Stimulated activated CD8-positive, alpha-beta memory T cell treated with anti-CD3 and anti-CD28 coated beads, Interleukin-12 subunit alpha, Interleukin-12 subunit beta, amount 100 ng/mL, for 24 hours (primary cell): ENCODE data around the gene GAB4.
"Not testable (repeated sequence)": the region's sequence is repeated elsewhere in the genome, so short reads cannot be mapped to it uniquely, and the experiment has no call there.

Experiments used
- DNase-seq: peaks from one replicate; pipeline ENCODE4 v3.0.0-alpha.2; 2020; ENCODE audit errors: extremely low read depth

The GAB4 gene

DNA sequence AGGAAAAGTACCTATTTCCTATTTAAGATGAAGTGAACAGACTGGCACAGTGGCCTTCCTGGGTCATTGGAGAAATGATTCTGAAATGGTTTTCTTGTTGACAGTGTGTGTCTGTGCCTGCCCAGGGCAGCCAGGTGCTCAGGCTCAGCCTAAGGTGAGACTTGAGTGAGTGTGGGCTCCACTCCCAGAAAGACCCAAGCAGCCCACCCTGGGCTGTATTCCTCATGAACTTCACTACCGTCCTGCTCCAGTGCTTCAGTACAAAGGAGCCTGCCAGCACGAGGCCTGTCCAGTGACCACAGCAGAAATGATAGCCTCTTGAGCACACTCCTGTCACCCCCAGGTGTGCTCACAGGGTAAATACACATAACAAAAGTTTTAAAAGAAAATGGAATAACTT, 49.5 kb downstream of the GAB4 start:
- no peak for DNase-seq

- no peak for DNase-seq
Observed at GRCh38 chr22:16957781-16958180, 50.2 kb downstream of the GAB4 start.

DNA sequence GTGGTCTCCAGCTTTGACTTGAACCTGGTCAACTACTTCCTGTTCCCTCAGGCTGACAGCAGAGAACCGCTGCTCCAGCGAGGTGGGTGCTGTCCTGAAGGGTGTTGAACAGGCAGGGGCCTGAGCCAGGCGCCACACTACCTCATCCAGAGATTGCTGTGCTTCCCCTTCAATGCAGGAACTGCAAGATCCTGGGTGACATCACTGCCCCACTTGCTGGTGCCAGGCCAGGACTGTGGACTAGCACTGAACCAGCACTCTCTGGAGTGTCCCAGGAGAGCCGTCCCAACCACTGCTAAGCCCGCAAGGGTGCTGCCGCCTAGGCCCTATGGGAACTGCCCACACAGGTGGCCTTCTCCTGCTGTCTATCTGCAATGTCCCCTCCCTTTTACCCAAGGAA, 51.7 kb downstream of the GAB4 start:
- DNase-seq, result no peak

DNA sequence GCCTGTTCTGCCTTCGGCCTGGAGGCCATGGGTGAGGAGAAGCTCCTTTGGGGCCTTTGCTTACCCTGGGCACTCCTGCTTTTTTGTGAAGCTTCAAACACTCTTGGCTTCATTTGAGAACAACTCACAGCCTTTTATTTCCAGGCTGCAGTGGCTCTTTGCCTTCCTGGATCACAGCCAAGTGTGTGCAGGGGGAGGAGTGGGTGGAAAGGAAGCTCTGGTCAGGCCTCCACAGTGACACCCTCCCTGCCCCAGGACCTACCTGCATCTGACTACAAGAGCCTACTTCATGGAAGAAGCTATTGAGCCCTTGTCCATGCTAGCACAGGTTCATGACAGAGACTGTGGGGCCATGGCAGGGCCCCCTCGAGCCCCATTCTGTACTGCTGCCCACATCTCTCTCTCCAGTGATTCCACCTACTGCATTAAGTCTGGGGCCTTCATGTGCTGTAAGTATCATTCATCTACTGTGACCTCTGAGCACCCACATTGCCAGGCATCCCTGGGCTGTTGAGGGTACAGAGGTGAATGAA, 52.3 kb downstream of the GAB4 start:
- DNase-seq, result no peak

DNA sequence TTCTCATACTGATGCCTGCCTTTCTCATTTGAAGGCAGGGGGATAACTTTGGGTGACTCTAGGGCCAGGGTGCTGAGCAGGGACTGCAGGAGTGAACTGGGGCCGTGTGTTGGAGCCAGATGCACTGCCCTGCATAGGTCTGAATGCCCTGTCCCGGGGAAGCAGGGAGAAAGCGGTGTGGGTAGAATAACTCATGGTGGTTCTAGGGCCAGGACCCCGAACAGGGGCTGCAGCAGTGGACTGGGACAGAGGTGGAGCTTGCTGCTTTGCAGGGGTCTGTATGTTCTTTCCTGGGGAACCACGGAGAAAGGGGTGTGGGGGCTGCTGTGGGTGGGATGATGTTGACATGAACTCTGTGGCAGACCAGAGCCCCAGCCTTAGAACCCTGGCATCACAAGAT, 52.9 kb downstream of the GAB4 start:
- no peak for DNase-seq

DNA sequence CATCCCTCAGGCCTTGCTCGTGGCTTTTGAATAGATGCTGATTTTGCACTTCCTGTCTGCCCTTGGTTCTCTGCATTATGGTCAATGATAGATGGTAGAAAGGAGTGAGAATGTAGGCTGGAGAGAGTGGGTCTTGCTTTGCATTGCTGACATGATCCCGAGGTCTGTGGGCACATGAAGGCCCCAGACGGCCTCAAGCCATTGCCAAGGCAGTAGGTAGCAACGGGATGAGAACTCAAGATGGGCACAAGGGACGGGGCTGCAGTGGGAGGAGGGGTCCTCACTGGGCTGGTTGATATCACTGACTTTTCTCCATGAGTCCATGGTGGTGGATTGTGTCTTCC, 54.0 kb downstream of the GAB4 start:
- DNase-seq, result no peak

DNA sequence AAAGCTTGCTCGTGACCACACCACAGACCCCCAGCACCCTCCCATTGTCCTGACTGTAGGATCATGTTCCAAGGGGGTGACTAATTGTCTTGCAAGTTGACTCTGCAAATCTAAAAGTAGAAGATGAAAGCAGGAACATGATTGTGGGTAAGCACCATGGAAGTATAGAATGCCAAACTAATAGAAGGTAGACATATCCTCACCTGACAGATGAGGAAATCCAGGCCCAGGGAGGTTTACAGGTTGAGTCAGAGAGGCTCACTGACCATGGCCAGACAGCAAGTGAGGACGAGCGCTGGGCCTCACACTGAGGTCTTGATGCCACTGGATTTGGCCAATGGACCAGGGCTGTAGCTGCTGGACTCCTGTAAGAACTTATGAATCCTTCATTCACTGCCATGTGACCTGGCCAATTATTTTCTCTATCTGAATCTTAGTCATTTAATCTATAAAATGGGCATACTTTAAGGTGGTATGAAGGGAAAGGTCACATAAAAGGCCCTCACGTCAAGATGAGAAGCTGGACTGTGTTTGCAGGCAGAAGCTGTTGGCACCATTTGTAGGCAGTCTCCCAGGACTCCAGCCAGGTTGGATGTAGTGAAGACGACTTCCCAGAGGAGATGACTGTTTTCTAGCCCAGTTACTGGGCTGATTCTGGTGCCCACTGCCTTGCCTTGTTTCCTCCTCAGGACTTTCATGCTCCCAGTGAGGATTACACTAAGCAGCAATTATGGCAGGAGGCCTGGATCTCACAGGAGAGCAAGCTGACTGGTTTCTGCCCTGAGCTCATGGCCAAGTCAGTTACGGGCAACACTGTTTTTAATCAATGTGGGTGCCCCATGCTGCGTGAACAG, 54.6 kb downstream of the GAB4 start:
- DNase-seq, result no peak

DNA sequence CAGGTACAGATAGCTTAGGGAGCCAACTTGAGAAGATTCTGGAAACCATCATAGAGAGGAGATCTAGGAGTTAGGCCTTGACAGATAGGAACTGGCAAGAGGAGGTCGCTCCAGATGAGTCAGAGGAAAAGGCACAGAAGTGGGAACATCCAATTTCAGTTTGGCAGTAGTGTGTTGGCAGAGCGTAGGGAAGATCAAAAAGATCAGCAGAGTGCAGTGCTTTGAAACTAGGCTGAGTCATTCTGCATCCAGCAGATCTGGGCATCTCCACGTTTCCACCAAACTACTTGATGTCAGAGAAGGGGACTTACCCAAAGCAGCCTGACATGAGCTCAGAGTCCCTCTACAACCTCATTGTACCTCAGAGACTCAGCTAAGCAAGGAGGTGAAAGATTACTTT, 58.5 kb downstream of the GAB4 start:
- DNase-seq, result no peak

- no peak for DNase-seq
Observed at GRCh38 chr22:16937811-16938210, 70.2 kb downstream of the GAB4 start.

DNA sequence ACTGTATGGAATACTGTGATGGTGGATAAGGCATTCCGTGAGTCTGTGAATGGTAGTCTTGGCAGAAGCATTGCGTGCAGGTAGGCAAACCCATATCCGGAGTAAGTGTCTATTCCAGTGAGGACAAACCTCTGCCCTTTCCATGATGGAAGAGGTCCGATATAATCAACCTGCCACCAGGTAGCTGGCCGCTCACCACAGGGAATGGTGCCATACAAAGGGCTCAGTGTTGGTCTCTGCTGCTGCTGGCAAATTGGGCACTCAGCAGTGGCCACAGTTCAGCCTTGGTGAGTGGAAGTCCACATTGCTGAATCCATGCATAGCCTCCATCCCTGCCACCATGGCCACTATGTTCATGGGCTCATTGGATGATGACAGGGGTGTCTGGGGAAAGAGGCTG, 70.8 kb downstream of the GAB4 start:
- not testable (repeated sequence) for DNase-seq

DNA sequence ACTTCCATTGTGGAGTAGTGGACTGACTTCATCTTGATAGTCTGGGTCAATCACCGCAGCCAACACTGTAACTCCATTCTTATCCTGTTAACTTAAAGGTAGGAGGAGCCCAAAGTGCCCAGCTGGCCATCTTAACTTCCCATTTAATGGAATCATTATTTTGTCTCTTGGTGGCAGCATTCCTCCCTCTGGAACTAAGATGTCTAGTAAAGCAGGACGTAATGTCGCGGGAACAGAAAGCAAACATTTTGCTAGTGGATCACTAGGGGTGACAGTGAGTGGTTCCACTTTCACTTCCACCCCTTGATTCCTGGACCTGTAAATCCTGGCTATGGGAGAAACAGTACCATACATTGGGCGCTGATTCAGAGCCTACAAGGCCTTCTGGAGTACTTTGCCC, 71.4 kb downstream of the GAB4 start:
- DNase-seq, result no peak

DNA sequence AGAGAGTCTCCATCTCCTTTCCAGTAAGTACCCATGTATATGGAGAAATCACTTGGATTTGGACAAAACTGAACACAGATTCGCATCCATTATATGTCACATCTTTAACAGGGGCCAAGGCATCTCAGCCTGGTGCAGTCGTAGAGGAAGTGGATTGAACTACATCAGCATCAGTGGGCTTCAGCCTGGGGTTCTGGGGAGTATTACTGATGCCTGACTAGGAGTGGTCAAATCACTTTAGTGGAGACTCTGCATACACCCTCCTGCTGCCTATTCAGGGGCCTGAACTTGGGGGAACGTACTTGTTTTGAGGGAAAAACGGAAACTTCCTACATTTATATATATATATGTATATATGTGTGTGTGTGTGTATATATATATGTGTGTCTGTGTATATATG, 72.8 kb downstream of the GAB4 start:
- no peak for DNase-seq

- no peak for DNase-seq
Observed at GRCh38 chr22:16933291-16934282, 74.4 kb downstream of the GAB4 start.

GRCh38 chr22:16932577-16932976, 75.4 kb downstream of the GAB4 start:
- DNase-seq, result no peak

DNA sequence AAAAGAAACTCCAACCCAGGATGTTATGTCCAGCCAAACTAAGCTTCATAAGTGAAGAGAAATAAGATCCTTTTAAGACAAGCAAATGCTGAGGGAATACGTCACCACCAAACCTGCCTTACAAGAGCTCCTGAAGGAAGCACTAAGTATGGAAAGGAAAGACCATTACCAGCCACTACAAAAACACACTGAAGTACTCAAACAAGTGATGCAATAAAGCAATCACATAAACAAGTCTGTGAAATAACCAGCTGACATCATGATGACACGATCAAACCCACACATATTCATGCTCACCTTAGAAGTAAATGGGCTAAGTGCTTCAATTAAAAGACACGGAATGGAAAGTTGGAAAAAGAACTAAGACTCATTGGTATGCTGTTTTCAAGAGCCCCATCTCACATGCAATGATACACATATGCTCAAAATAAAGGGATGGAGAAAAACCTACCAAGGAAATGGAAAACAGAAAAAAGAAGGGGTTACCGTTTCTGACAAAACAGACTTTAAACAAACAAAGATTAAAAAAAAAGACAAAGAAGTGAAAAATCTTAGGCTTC, 82.5 kb downstream of the GAB4 start:
- DNase-seq, result no peak

GRCh38 chr22:16922706-16923105, 85.3 kb downstream of the GAB4 start:
- DNase-seq, result no peak

- no peak for DNase-seq
Observed at GRCh38 chr22:16922076-16922475, 85.9 kb downstream of the GAB4 start.

- peak; percentile 21 for DNase-seq
Observed at GRCh38 chr22:16917144-16918003, 90.6 kb downstream of the GAB4 start.

GRCh38 chr22:16915701-16916100, 92.3 kb downstream of the GAB4 start:
- no peak for DNase-seq

DNA sequence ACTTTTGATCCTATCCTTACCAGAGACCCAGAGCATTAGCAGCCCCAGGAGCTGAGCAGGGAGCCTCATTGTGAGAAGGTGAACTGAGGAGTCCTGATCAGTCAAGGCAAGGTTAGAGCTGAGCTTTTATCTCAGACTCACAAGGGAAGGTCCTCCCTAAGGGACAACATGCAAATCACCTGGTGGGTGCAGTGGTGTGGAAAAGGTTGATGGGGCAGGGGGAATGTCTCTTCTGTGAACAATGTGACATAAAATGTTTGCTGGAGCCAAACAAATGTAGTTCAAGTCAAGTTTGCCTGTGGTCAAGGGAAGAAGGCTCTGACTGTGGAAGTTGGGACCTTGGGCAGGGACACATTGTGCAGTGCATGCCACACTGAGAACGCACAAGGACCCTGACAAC, 93.1 kb downstream of the GAB4 start:
- not testable (repeated sequence) for DNase-seq

- DNase-seq, result no peak
Observed at GRCh38 chr22:16914006-16914405, 94.0 kb downstream of the GAB4 start.
